Epithelial cell of prostate (primary cell): ENCODE measurements around the gene TTC3.
"Not testable (repeated sequence)": the region's sequence is repeated elsewhere in the genome, so short reads cannot be mapped to it uniquely, and the experiment has no call there.

Experiments
- DNase-seq: peaks from one replicate; pipeline ENCODE4 v3.0.0-alpha.2; 2011; ENCODE audit warnings: low read depth, low spot score
- H3K27ac ChIP-seq: fragments of 450-650 bp; 2 replicates; pipeline ENCODE4 v1.5.1; 2017; ENCODE audit warnings: mild to moderate bottlenecking

Gene TTC3

GRCh38 chr21:37072988-37073416 is at the start of gene TTC3, which contains the start of gene PIGP:
TSS of gene TTC3 (plus strand) at chr21:37073254. CDS start at chr21:37087258, 14,004 bp downstream.
TSS of gene PIGP (minus strand) at chr21:37073071. CDS start at chr21:37072515, 556 bp downstream.
- DNase-seq: peak; percentile 64
- peak within 1 kb of the TSS; percentile 79 for H3K27ac ChIP-seq

- no peak for DNase-seq
- no peak overlapping the region for H3K27ac ChIP-seq
Observed at GRCh38 chr21:37026499-37026898, 46.6 kb upstream of the TTC3 start.

GRCh38 chr21:37028570-37028969 is 44.5 kb upstream of the TTC3 start:
- no peak for DNase-seq
- H3K27ac ChIP-seq: no peak overlapping the region

- no peak overlapping the region for H3K27ac ChIP-seq
- no peak for DNase-seq
Observed at GRCh38 chr21:37030864-37031263, 42.2 kb upstream of the TTC3 start.

- no peak overlapping the region for H3K27ac ChIP-seq
- no peak for DNase-seq
Observed at GRCh38 chr21:37032293-37032692, 40.8 kb upstream of the TTC3 start.

- H3K27ac ChIP-seq: no peak overlapping the region
- DNase-seq: peak; percentile 8
Observed at GRCh38 chr21:37032877-37033471, 40.1 kb upstream of the TTC3 start.

- not testable (repeated sequence) for H3K27ac ChIP-seq, DNase-seq
Observed at GRCh38 chr21:37034394-37034793, 38.7 kb upstream of the TTC3 start.

- DNase-seq: no peak
- no peak overlapping the region for H3K27ac ChIP-seq
Observed at GRCh38 chr21:37036177-37036576, 36.9 kb upstream of the TTC3 start.

GRCh38 chr21:37039411-37040075 is 33.5 kb upstream of the TTC3 start:
- no peak for DNase-seq
- no peak overlapping the region for H3K27ac ChIP-seq

GRCh38 chr21:37040212-37040611 is 32.8 kb upstream of the TTC3 start:
- no peak for DNase-seq
- H3K27ac ChIP-seq: no peak overlapping the region

GRCh38 chr21:37041706-37042271 is 31.3 kb upstream of the TTC3 start:
- DNase-seq: no peak
- H3K27ac ChIP-seq: no peak overlapping the region

GRCh38 chr21:37043818-37044217 is 29.2 kb upstream of the TTC3 start:
- DNase-seq: no peak
- H3K27ac ChIP-seq: no peak overlapping the region

- DNase-seq: no peak
Observed at GRCh38 chr21:37044643-37045042, 28.4 kb upstream of the TTC3 start.

GRCh38 chr21:37045149-37045548 is 27.9 kb upstream of the TTC3 start:
- no peak overlapping the region for H3K27ac ChIP-seq
- DNase-seq: no peak

More at GRCh38 chr21:37044643-37045042, 28.4 kb upstream of the TTC3 start:
- H3K27ac ChIP-seq: no peak overlapping the region

- no peak overlapping the region for H3K27ac ChIP-seq
- DNase-seq: no peak
Observed at GRCh38 chr21:37045556-37045955, 27.5 kb upstream of the TTC3 start.

GRCh38 chr21:37047079-37047478 is 26.0 kb upstream of the TTC3 start:
- DNase-seq: no peak
- H3K27ac ChIP-seq: no peak overlapping the region

- not testable (repeated sequence) for H3K27ac ChIP-seq, DNase-seq
Observed at GRCh38 chr21:37049741-37050140, 23.3 kb upstream of the TTC3 start.

GRCh38 chr21:37055271-37055855 is 17.7 kb upstream of the TTC3 start:
- no peak overlapping the region for H3K27ac ChIP-seq
- no peak for DNase-seq

GRCh38 chr21:37057614-37058013 is 15.4 kb upstream of the TTC3 start:
- no peak overlapping the region for H3K27ac ChIP-seq
- no peak for DNase-seq

GRCh38 chr21:37058261-37058660 is 14.8 kb upstream of the TTC3 start:
- H3K27ac ChIP-seq: no peak overlapping the region
- DNase-seq: no peak

- H3K27ac ChIP-seq: no peak overlapping the region
- DNase-seq: no peak
Observed at GRCh38 chr21:37059181-37059580, 13.9 kb upstream of the TTC3 start.
